K562 (cell line): Measurements from ENCODE around the gene NAA40. TPM values are rescaled to one million over a fixed set of nuclear protein-coding genes. Genes with fewer than 3 reads are reported as not detected.

Source experiments
- CBX3 ChIP-seq, 2 experiments: IDR thresholded peaks; 1 replicate in 1 of 2; 2 replicates in 1 of 2; pipeline ENCODE4 v1.6.1; 2012; ENCODE audit warnings: inconsistent platforms in 2 of 2, low read length in 2 of 2, borderline replicate concordance in 1 of 2, control low read depth in 1 of 2
- E4F1 ChIP-seq: fragments of 250-450 bp; sonication (Bioruptor Pico); IDR thresholded peaks from 2 replicates; pipeline ENCODE4 v1.5.0; 2021; ENCODE audit warnings: mild to moderate bottlenecking, borderline replicate concordance
- EHMT2 ChIP-seq: fragments of 450-650 bp; IDR thresholded peaks from 2 replicates; pipeline ENCODE4 v1.6.1; 2018; ENCODE audit warnings: antibody characterized with exemption
- FOXA1 ChIP-seq: fragments of 450-650 bp; IDR thresholded peaks from 2 replicates; pipeline ENCODE4 v1.6.1; 2016; ENCODE audit warnings: mild to moderate bottlenecking, borderline replicate concordance
- IRF1 ChIP-seq: sonication (generic); formaldehyde crosslinking; IDR thresholded peaks from 2 replicates; pipeline ENCODE4 v1.8.0; 2022; ENCODE audit warnings: missing genetic modification reagents, mild to moderate bottlenecking, borderline replicate concordance
- MTF1 ChIP-seq: fragments of 250-450 bp; sonication (Bioruptor Pico); IDR thresholded peaks from 2 replicates; pipeline ENCODE4 v1.9.0; 2021; ENCODE audit warnings: moderate library complexity, mild to moderate bottlenecking, inconsistent platforms, borderline replicate concordance
- PHF8 ChIP-seq: fragments of 200-600 bp; sonication (generic); IDR thresholded peaks from 2 replicates; pipeline ENCODE4 v1.6.1; 2012; ENCODE audit warnings: mixed run types, mild to moderate bottlenecking, inconsistent platforms, low read length, moderate library complexity, borderline replicate concordance
- PURB ChIP-seq: sonication (generic); formaldehyde crosslinking; IDR thresholded peaks from 2 replicates; pipeline ENCODE4 v1.9.0; 2021; ENCODE audit warnings: low read depth, mild to moderate bottlenecking, missing genetic modification reagents
- RBM25 ChIP-seq: fragments of 200-400 bp; formaldehyde crosslinking; IDR thresholded peaks from 2 replicates; pipeline ENCODE4 v1.6.1; 2018; ENCODE audit warnings: low read length, low read depth, moderate library complexity; ENCODE audit not compliant: severe bottlenecking
- SMAD2 ChIP-seq: fragments of 150-350 bp; IDR thresholded peaks from 2 replicates; pipeline ENCODE4 v1.6.1; 2014; ENCODE audit warnings: low read depth, mild to moderate bottlenecking, low read length
- TAF7 ChIP-seq: fragments of 450-650 bp; IDR thresholded peaks from 2 replicates; pipeline ENCODE4 v1.6.1; 2016; ENCODE audit warnings: missing genetic modification characterization, missing compliant biosample characterization
- TBP ChIP-seq: optimal IDR thresholded peaks from 2 replicates; pipeline ENCODE3; 2011; ENCODE audit warnings: low read depth, low read length, improper control_type of control experiment
- ZBTB40 ChIP-seq, 2 experiments: fragments of 450-650 bp in 1 of 2; sonication (generic) in 1 of 2; formaldehyde crosslinking in 1 of 2; IDR thresholded peaks; 2 replicates each; pipeline versions ENCODE4 v1.7.1 to v1.9.0; 2016 to 2022; ENCODE audit warnings: inconsistent platforms in 1 of 2, mild to moderate bottlenecking in 1 of 2, missing genetic modification reagents in 1 of 2
- ZC3H4 ChIP-seq: sonication (generic); formaldehyde crosslinking; IDR thresholded peaks from 2 replicates; pipeline ENCODE4 v1.9.0; 2021; ENCODE audit warnings: missing genetic modification reagents, borderline replicate concordance
- polyA plus RNA-seq, 8 experiments: library from polyadenylated mRNA; depleted of rRNA in 4 of 8; stranded (reverse) in 5 of 8; unstranded in 3 of 8; fragments of >200 nt; fragmentation: Nextera tagmentation in 2 of 8; fragmentation: Illumina TruSeq in 1 of 8; extraction: Ambion mirVana in 2 of 8; extraction: Trizol in 1 of 8; gene quantifications; 2 replicates each; pipeline versions ENCODE4 v1.2.1 to v1.2.3, GENCODE V29; 2011 to 2014; ENCODE audit warnings: inconsistent platforms in 1 of 8, missing spikeins in 1 of 8
- total RNA-seq, 7 experiments: library from RNA; depleted of rRNA in 6 of 7; stranded (reverse); fragments of >200 nt in 6 of 7; fragmentation: Illumina TruSeq in 2 of 7; extraction: Trizol in 2 of 7; gene quantifications; 2 replicates each; pipeline versions ENCODE4 v1.2.1 to v1.2.3, GENCODE V29; 2011 to 2021; ENCODE audit warnings: low replicate concordance in 1 of 7

Gene NAA40
- total and polyA plus RNA-seq, 9 of the 15 experiments (the other 6 are each of a cell fraction or from before 2014, with no cell fraction given) = 6.2 to 39.0 (median 23.1) TPM

GRCh38 chr11:64001484-64002420 is 63.0 kb downstream of the NAA40 start (continued):
- TF ChIP-seq CBX3 (IDR thresholded peaks at IDR 0.05; ENCODE audit: borderline replicate concordance in 1 of 2, low read length in 2 of 2) (no peak), ZC3H4 (CRISPR knock-in tag) (no peak), TAF7 (no peak), IRF1 (no peak), PURB (CRISPR knock-in tag) (no peak), EHMT2 (no peak), E4F1 (no peak), MTF1 (no peak), TBP (no peak), ZBTB40 (IDR thresholded peaks at IDR 0.05) (no peak), ZBTB40 (CRISPR knock-in tag; IDR thresholded peaks at IDR 0.05) (no peak), FOXA1 (no peak), RBM25 (peak; percentile 77), PHF8 (no peak), SMAD2 (no peak)
